ENCODE measurements around the gene KIF1A. TPM values are rescaled to one million over a fixed set of nuclear protein-coding genes. Genes with fewer than 3 reads are reported as not detected.

KIF1A gene
- total RNA-seq, 1 donor from 2014 or later = 2.0 TPM

- H3K4me3 ChIP-seq = no peak overlapping the region
- no peak overlapping the region for H3K27ac ChIP-seq (replicated peaks)
- no peak for TF ChIP-seq CTCF (IDR thresholded peaks at IDR 0.05; ENCODE audit: borderline replicate concordance)
- no peaks in the 10 kb centered on the region for H3K4me1 ChIP-seq
- DNase-seq = no peak
- no peaks in the 10 kb centered on the region for H3K36me3 ChIP-seq
- H3K9me3 ChIP-seq (replicated peaks) = no peaks in the 10 kb centered on the region
- H3K27me3 ChIP-seq (ENCODE audit: low read depth) = no peaks in the 10 kb centered on the region
- intact Hi-C loops (cut with micrococcal nuclease) = no loop called here
Observed at GRCh38 chr2:240861547-240861946, 41.5 kb upstream of the KIF1A start.

GRCh38 chr2:240858871-240859270 is 38.9 kb upstream of the KIF1A start:
- Histone ChIP-seq H3K36me3 (no peaks in the 10 kb centered on the region), H3K27me3 (ENCODE audit: low read depth) (no peaks in the 10 kb centered on the region), H3K4me1 (no peaks in the 10 kb centered on the region), H3K27ac (replicated peaks) (no peak overlapping the region), H3K4me3 (no peak overlapping the region), H3K9me3 (replicated peaks) (peaks cover 11% of the 10 kb centered on the region)
- no peak for DNase-seq
- intact Hi-C loops (cut with micrococcal nuclease) = no loop called here
- no peak for TF ChIP-seq CTCF (IDR thresholded peaks at IDR 0.05; ENCODE audit: borderline replicate concordance)

GRCh38 chr2:240858321-240858720 is 38.3 kb upstream of the KIF1A start:
- H3K4me1 ChIP-seq = no peaks in the 10 kb centered on the region
- H3K27me3 ChIP-seq (ENCODE audit: low read depth) = no peaks in the 10 kb centered on the region
- no peak overlapping the region for H3K4me3 ChIP-seq
- no peak overlapping the region for H3K27ac ChIP-seq (replicated peaks)
- no peaks in the 10 kb centered on the region for H3K36me3 ChIP-seq
- intact Hi-C loops (cut with micrococcal nuclease) = no loop called here
- DNase-seq = no peak
- no peak for TF ChIP-seq CTCF (IDR thresholded peaks at IDR 0.05; ENCODE audit: borderline replicate concordance)
- peaks cover 13% of the 10 kb centered on the region for H3K9me3 ChIP-seq (replicated peaks)

GRCh38 chr2:240857039-240858008 is 37.3 kb upstream of the KIF1A start:
- intact Hi-C loops (cut with micrococcal nuclease) = no loop called here

More at GRCh38 chr2:240857039-240858008, 37.3 kb upstream of the KIF1A start:
- Histone ChIP-seq H3K27me3 (ENCODE audit: low read depth) (no peaks in the 10 kb centered on the region), H3K4me1 (no peaks in the 10 kb centered on the region), H3K36me3 (no peaks in the 10 kb centered on the region), H3K27ac (replicated peaks) (no peak overlapping the region), H3K9me3 (replicated peaks) (peaks cover 13% of the 10 kb centered on the region), H3K4me3 (no peak overlapping the region)
- TF ChIP-seq CTCF (IDR thresholded peaks at IDR 0.05; ENCODE audit: borderline replicate concordance) = no peak
- DNase-seq = no peak

All from left ventricle myocardium inferior (tissue), 1 donor.